Breast epithelium (tissue), 3 donors: ENCODE data around the gene B4GALT2.

Source experiments
- CTCF ChIP-seq, 3 donors: fragments of 450-650 bp; IDR thresholded peaks; one replicate each; pipeline ENCODE4 v1.5.1; 2016 to 2017; ENCODE audit warnings: antibody characterized with exemption in 3 of 3, mild to moderate bottlenecking in 3 of 3, moderate library complexity in 3 of 3
- POLR2A ChIP-seq: fragments of 450-650 bp; IDR thresholded peaks from one replicate; pipeline ENCODE4 v1.6.1; 2016; ENCODE audit warnings: antibody characterized with exemption, mild to moderate bottlenecking, moderate library complexity

DNA sequence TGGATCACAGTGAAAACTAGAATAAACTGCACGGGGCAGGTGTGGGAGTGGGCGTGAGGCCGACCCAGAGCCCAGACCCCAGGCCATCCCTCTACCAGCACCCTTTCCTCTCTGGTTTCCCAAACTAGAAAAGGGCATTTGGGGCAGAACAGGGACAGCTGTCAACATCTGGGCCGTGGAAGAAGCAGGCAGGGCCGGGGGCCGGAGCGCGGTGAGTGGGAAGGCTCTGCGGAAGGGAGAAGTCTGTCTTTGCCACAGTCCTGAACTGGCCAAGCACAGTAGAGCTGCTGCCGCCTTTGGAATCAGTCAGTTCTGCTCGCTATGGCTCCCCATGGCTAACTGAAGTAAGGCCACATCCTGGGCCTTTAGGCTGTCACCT lies 19.0 kb downstream of the B4GALT2 start:
- TF ChIP-seq POLR2A (no peak), CTCF (IDR thresholded peaks at IDR 0.05) (no peak)
